ENCODE measurements around the gene INTS12. TPM values are rescaled to one million over a fixed set of nuclear protein-coding genes. Genes with fewer than 3 reads are reported as not detected.

Gene INTS12
- 19.1 to 23.6 TPM (median 22.1 TPM) in 3 replicates for total RNA-seq

- peak; percentile 79 to 91 for DNase-seq (ENCODE audit: low spot score in 2 of 2, unreplicated experiment in 2 of 2)
- Mint-ChIP-seq H3K27me3 (ENCODE audit: low read depth) (no peaks in the 10 kb centered on the region), H3K4me3 (peak within 1 kb of the TSS; percentile 99), H3K9me3 (peaks cover 3% of the 10 kb centered on the region), H3K36me3 (peaks cover 9% of the 10 kb centered on the region), H3K4me1 (peaks cover 26% of the 10 kb centered on the region), H3K27ac (peak within 1 kb of the TSS; percentile 100)
- TF ChIP-seq CTCF (IDR thresholded peaks at IDR 0.05; ENCODE audit: unreplicated experiment): no peak
Observed at GRCh38 chr4:105708181-105709080, at the start of gene INTS12, which contains the start of gene GSTCD. TSS of gene INTS12 (minus strand) at chr4:105708689. CDS start at chr4:105700005, 8,684 bp downstream. TSS of gene GSTCD (plus strand) at chr4:105708784. CDS start at chr4:105717614, 8,830 bp downstream.

GRCh38 chr4:105755375-105755774, 46.9 kb upstream of the INTS12 start:
- H3K27ac Mint-ChIP-seq: no peak overlapping the region
- no peaks in the 10 kb centered on the region for H3K27me3 Mint-ChIP-seq (ENCODE audit: low read depth)

GRCh38 chr4:105753361-105753760, 44.9 kb upstream of the INTS12 start:
- no peak overlapping the region for H3K4me3 Mint-ChIP-seq
- H3K27ac Mint-ChIP-seq: no peak overlapping the region
- H3K36me3 Mint-ChIP-seq: peaks cover 7% of the 10 kb centered on the region
- peaks cover 4% of the 10 kb centered on the region for H3K4me1 Mint-ChIP-seq
- no peak for TF ChIP-seq CTCF (IDR thresholded peaks at IDR 0.05; ENCODE audit: unreplicated experiment)
- H3K27me3 Mint-ChIP-seq (ENCODE audit: low read depth): no peaks in the 10 kb centered on the region
- DNase-seq (ENCODE audit: low spot score in 2 of 2, unreplicated experiment in 2 of 2): no peak
- H3K9me3 Mint-ChIP-seq: peaks cover 7% of the 10 kb centered on the region

More at GRCh38 chr4:105755375-105755774, 46.9 kb upstream of the INTS12 start:
- H3K4me1 Mint-ChIP-seq: peaks cover 10% of the 10 kb centered on the region
- H3K36me3 Mint-ChIP-seq: peaks cover 4% of the 10 kb centered on the region
- no peak overlapping the region for H3K4me3 Mint-ChIP-seq
- DNase-seq (ENCODE audit: low spot score in 2 of 2, unreplicated experiment in 2 of 2): no peak
- no peak for TF ChIP-seq CTCF (IDR thresholded peaks at IDR 0.05; ENCODE audit: unreplicated experiment)
- H3K9me3 Mint-ChIP-seq: no peaks in the 10 kb centered on the region

- H3K4me1 Mint-ChIP-seq: peaks cover 4% of the 10 kb centered on the region
- H3K36me3 Mint-ChIP-seq: peaks cover 7% of the 10 kb centered on the region
- DNase-seq (ENCODE audit: low spot score in 2 of 2, unreplicated experiment in 2 of 2): no peak
- no peaks in the 10 kb centered on the region for H3K27me3 Mint-ChIP-seq (ENCODE audit: low read depth)
- no peak for TF ChIP-seq CTCF (IDR thresholded peaks at IDR 0.05; ENCODE audit: unreplicated experiment)
- H3K4me3 Mint-ChIP-seq: no peak overlapping the region
- H3K27ac Mint-ChIP-seq: no peak overlapping the region
- peaks cover 7% of the 10 kb centered on the region for H3K9me3 Mint-ChIP-seq
Observed at GRCh38 chr4:105751718-105752299, 43.3 kb upstream of the INTS12 start.

GRCh38 chr4:105748222-105748621, 39.7 kb upstream of the INTS12 start:
- peaks cover 7% of the 10 kb centered on the region for H3K9me3 Mint-ChIP-seq
- peaks cover 9% of the 10 kb centered on the region for H3K36me3 Mint-ChIP-seq
- no peak overlapping the region for H3K27ac Mint-ChIP-seq
- H3K27me3 Mint-ChIP-seq (ENCODE audit: low read depth): no peaks in the 10 kb centered on the region
- H3K4me3 Mint-ChIP-seq: no peak overlapping the region
- no peak for TF ChIP-seq CTCF (IDR thresholded peaks at IDR 0.05; ENCODE audit: unreplicated experiment)
- DNase-seq (ENCODE audit: low spot score in 2 of 2, unreplicated experiment in 2 of 2): no peak
- no peaks in the 10 kb centered on the region for H3K4me1 Mint-ChIP-seq

Data from mesothelial cell of epicardium (in vitro differentiated cells).